ENCODE results near the gene MCM3.
A peak's percentile ranks its signal among the peaks of the same experiment; 100 is the strongest.

MCM3 gene

GRCh38 chr6:52300489-52300931, 16.0 kb upstream of the MCM3 start:
- Histone ChIP-seq H3K4me1 (ENCODE audit: insufficient read depth, low read length) (no peaks in the 10 kb centered on the region), H3K4me3 (ENCODE audit: low read length) (no peak overlapping the region), H3K36me3 (ENCODE audit: insufficient read depth, low read depth, low read length) (no peaks in the 10 kb centered on the region), H3K9me3 (ENCODE audit: insufficient read depth, low read depth, low read length) (peaks cover 12% of the 10 kb centered on the region), H3K27me3 (ENCODE audit: insufficient read depth, low read length) (no peaks in the 10 kb centered on the region), H3K27ac (ENCODE audit: low read length) (no peak overlapping the region), H3K9ac (ENCODE audit: low read depth, low read length) (no peak overlapping the region)

- no peak overlapping the region for H3K27ac ChIP-seq (ENCODE audit: low read length)
- H3K9ac ChIP-seq (ENCODE audit: low read depth, low read length): no peak overlapping the region
- H3K36me3 ChIP-seq (ENCODE audit: insufficient read depth, low read depth, low read length): no peaks in the 10 kb centered on the region
- H3K9me3 ChIP-seq (ENCODE audit: insufficient read depth, low read depth, low read length): peaks cover 12% of the 10 kb centered on the region
- no peak overlapping the region for H3K4me3 ChIP-seq (ENCODE audit: low read length)
- H3K27me3 ChIP-seq (ENCODE audit: insufficient read depth, low read length): no peaks in the 10 kb centered on the region
- no peaks in the 10 kb centered on the region for H3K4me1 ChIP-seq (ENCODE audit: insufficient read depth, low read length)
These were observed 15.1 kb upstream of the MCM3 start for GRCh38 chr6:52299653-52300052.

- Histone ChIP-seq H3K9ac (ENCODE audit: low read depth, low read length) (no peak overlapping the region), H3K4me1 (ENCODE audit: insufficient read depth, low read length) (no peaks in the 10 kb centered on the region), H3K4me3 (ENCODE audit: low read length) (no peak overlapping the region), H3K27me3 (ENCODE audit: insufficient read depth, low read length) (no peaks in the 10 kb centered on the region), H3K9me3 (ENCODE audit: insufficient read depth, low read depth, low read length) (peaks cover 12% of the 10 kb centered on the region), H3K36me3 (ENCODE audit: insufficient read depth, low read depth, low read length) (no peaks in the 10 kb centered on the region), H3K27ac (ENCODE audit: low read length) (no peak overlapping the region)
These were observed 12.9 kb upstream of the MCM3 start for GRCh38 chr6:52297433-52297832.

- Histone ChIP-seq H3K4me3 (ENCODE audit: low read length) (no peak overlapping the region), H3K36me3 (ENCODE audit: insufficient read depth, low read depth, low read length) (no peaks in the 10 kb centered on the region), H3K9me3 (ENCODE audit: insufficient read depth, low read depth, low read length) (peaks cover 12% of the 10 kb centered on the region), H3K9ac (ENCODE audit: low read depth, low read length) (no peak overlapping the region), H3K27ac (ENCODE audit: low read length) (no peak overlapping the region), H3K4me1 (ENCODE audit: insufficient read depth, low read length) (no peaks in the 10 kb centered on the region), H3K27me3 (ENCODE audit: insufficient read depth, low read length) (no peaks in the 10 kb centered on the region)
These were observed 8.5 kb upstream of the MCM3 start for GRCh38 chr6:52293067-52293466.

- Histone ChIP-seq H3K4me3 (ENCODE audit: low read length) (no peak overlapping the region), H3K27ac (ENCODE audit: low read length) (no peak overlapping the region), H3K9me3 (ENCODE audit: insufficient read depth, low read depth, low read length) (no peaks in the 10 kb centered on the region), H3K4me1 (ENCODE audit: insufficient read depth, low read length) (no peaks in the 10 kb centered on the region), H3K27me3 (ENCODE audit: insufficient read depth, low read length) (no peaks in the 10 kb centered on the region), H3K36me3 (ENCODE audit: insufficient read depth, low read depth, low read length) (no peaks in the 10 kb centered on the region), H3K9ac (ENCODE audit: low read depth, low read length) (no peak overlapping the region)
These were observed 4.3 kb upstream of the MCM3 start for GRCh38 chr6:52288841-52289240.

GRCh38 chr6:52288216-52288615, 3.7 kb upstream of the MCM3 start:
- H3K27me3 ChIP-seq (ENCODE audit: insufficient read depth, low read length): no peaks in the 10 kb centered on the region
- no peak overlapping the region for H3K9ac ChIP-seq (ENCODE audit: low read depth, low read length)
- peaks cover 3% of the 10 kb centered on the region; the same call in 1 of the 2 replicates for H3K36me3 ChIP-seq (ENCODE audit: insufficient read depth, low read depth, low read length)
- H3K9me3 ChIP-seq (ENCODE audit: insufficient read depth, low read depth, low read length): no peaks in the 10 kb centered on the region
- H3K4me3 ChIP-seq (ENCODE audit: low read length): no peak overlapping the region
- H3K4me1 ChIP-seq (ENCODE audit: insufficient read depth, low read length): peaks cover 3% of the 10 kb centered on the region; the same call in 1 of the 2 replicates
- H3K27ac ChIP-seq (ENCODE audit: low read length): no peak overlapping the region

GRCh38 chr6:52286798-52287432, 2.4 kb upstream of the MCM3 start:
- Histone ChIP-seq H3K9ac (ENCODE audit: low read depth, low read length) (no peak overlapping the region; the same call in 1 of the 2 replicates), H3K27me3 (ENCODE audit: insufficient read depth, low read length) (no peaks in the 10 kb centered on the region), H3K9me3 (ENCODE audit: insufficient read depth, low read depth, low read length) (no peaks in the 10 kb centered on the region), H3K4me3 (ENCODE audit: low read length) (no peak overlapping the region), H3K36me3 (ENCODE audit: insufficient read depth, low read depth, low read length) (peaks cover 16% of the 10 kb centered on the region), H3K4me1 (ENCODE audit: insufficient read depth, low read length) (peaks cover 5% of the 10 kb centered on the region; the same call in 1 of the 2 replicates), H3K27ac (ENCODE audit: low read length) (no peak overlapping the region)

- Histone ChIP-seq H3K9ac (ENCODE audit: low read depth, low read length) (peak overlapping the region; percentile 90; the same call in 1 of the 2 replicates), H3K4me1 (ENCODE audit: insufficient read depth, low read length) (peaks cover 5% of the 10 kb centered on the region; the same call in 1 of the 2 replicates), H3K27ac (ENCODE audit: low read length) (peak overlapping the region; percentile 68)
These were observed 881 bp upstream of the MCM3 start for GRCh38 chr6:52285177-52286068.

GRCh38 chr6:52284131-52284459, 447 bp downstream of the MCM3 start:
- Histone ChIP-seq H3K4me1 (ENCODE audit: insufficient read depth, low read length) (peaks cover 5% of the 10 kb centered on the region; the same call in 1 of the 2 replicates), H3K9ac (ENCODE audit: low read depth, low read length) (peak overlapping the region; percentile 96), H3K36me3 (ENCODE audit: insufficient read depth, low read depth, low read length) (peaks cover 44% of the 10 kb centered on the region), H3K9me3 (ENCODE audit: insufficient read depth, low read depth, low read length) (no peaks in the 10 kb centered on the region), H3K27me3 (ENCODE audit: insufficient read depth, low read length) (no peaks in the 10 kb centered on the region), H3K4me3 (ENCODE audit: low read length) (peak overlapping the region; percentile 93), H3K27ac (ENCODE audit: low read length) (peak overlapping the region; percentile 65)

More at GRCh38 chr6:52285177-52286068, 881 bp upstream of the MCM3 start:
- no peaks in the 10 kb centered on the region for H3K9me3 ChIP-seq (ENCODE audit: insufficient read depth, low read depth, low read length)
- H3K4me3 ChIP-seq (ENCODE audit: low read length): peak overlapping the region; percentile 93
- H3K36me3 ChIP-seq (ENCODE audit: insufficient read depth, low read depth, low read length): peaks cover 31% of the 10 kb centered on the region
- no peaks in the 10 kb centered on the region for H3K27me3 ChIP-seq (ENCODE audit: insufficient read depth, low read length)

GRCh38 chr6:52283111-52283510, 1.4 kb downstream of the MCM3 start:
- Histone ChIP-seq H3K9me3 (ENCODE audit: insufficient read depth, low read depth, low read length) (no peaks in the 10 kb centered on the region), H3K9ac (ENCODE audit: low read depth, low read length) (peak overlapping the region; percentile 96), H3K4me3 (ENCODE audit: low read length) (peak overlapping the region; percentile 93), H3K4me1 (ENCODE audit: insufficient read depth, low read length) (peaks cover 5% of the 10 kb centered on the region; the same call in 1 of the 2 replicates), H3K27me3 (ENCODE audit: insufficient read depth, low read length) (no peaks in the 10 kb centered on the region), H3K36me3 (ENCODE audit: insufficient read depth, low read depth, low read length) (peaks cover 54% of the 10 kb centered on the region), H3K27ac (ENCODE audit: low read length) (peak overlapping the region; percentile 65)

GRCh38 chr6:52276130-52276529, 8.4 kb downstream of the MCM3 start:
- Histone ChIP-seq H3K9ac (ENCODE audit: low read depth, low read length) (no peak overlapping the region), H3K9me3 (ENCODE audit: insufficient read depth, low read depth, low read length) (no peaks in the 10 kb centered on the region), H3K27ac (ENCODE audit: low read length) (no peak overlapping the region), H3K4me3 (ENCODE audit: low read length) (no peak overlapping the region), H3K4me1 (ENCODE audit: insufficient read depth, low read length) (no peaks in the 10 kb centered on the region), H3K27me3 (ENCODE audit: insufficient read depth, low read length) (no peaks in the 10 kb centered on the region), H3K36me3 (ENCODE audit: insufficient read depth, low read depth, low read length) (peaks cover 100% of the 10 kb centered on the region)

Measured in iPS-20b (cell line).